Loucy (cell line): ENCODE data around the gene VAV1.

ENCODE experiments used
- EZH2phosphoT487 ChIP-seq: fragments of 200-600 bp; IDR thresholded peaks from 2 replicates; pipeline ENCODE4 v1.6.1; 2018; ENCODE audit warnings: antibody characterized with exemption, mild to moderate bottlenecking, moderate library complexity, borderline replicate concordance
- TF ChIP-seq, protein P1 (sequence below): fragments of 200-600 bp; sonication (generic); conservative IDR thresholded peaks from 2 replicates; pipeline ENCODE4 v1.5.1; 2014; ENCODE audit warnings: mild to moderate bottlenecking, antibody characterized with exemption, low read length

GRCh38 chr19:6820237-6820636 is 47.7 kb downstream of the VAV1 start:
- TF ChIP-seq, protein P1, sequence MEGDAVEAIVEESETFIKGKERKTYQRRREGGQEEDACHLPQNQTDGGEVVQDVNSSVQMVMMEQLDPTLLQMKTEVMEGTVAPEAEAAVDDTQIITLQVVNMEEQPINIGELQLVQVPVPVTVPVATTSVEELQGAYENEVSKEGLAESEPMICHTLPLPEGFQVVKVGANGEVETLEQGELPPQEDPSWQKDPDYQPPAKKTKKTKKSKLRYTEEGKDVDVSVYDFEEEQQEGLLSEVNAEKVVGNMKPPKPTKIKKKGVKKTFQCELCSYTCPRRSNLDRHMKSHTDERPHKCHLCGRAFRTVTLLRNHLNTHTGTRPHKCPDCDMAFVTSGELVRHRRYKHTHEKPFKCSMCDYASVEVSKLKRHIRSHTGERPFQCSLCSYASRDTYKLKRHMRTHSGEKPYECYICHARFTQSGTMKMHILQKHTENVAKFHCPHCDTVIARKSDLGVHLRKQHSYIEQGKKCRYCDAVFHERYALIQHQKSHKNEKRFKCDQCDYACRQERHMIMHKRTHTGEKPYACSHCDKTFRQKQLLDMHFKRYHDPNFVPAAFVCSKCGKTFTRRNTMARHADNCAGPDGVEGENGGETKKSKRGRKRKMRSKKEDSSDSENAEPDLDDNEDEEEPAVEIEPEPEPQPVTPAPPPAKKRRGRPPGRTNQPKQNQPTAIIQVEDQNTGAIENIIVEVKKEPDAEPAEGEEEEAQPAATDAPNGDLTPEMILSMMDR = no peak
- no peak for TF ChIP-seq EZH2phosphoT487
